ENCODE data around the gene PIP5K1B.

- no peak for TF ChIP-seq CTCF (IDR thresholded peaks at IDR 0.05)
- no peak for TF ChIP-seq EZH2 (IDR thresholded peaks at IDR 0.05; ENCODE audit: borderline replicate concordance, insufficient read depth, low read depth, low read length, poor library complexity, severe bottlenecking)
Measured at GRCh38 chr9:68991457-68991856, 286.4 kb downstream of the PIP5K1B start.

Data from B cell (primary cell).